Naive thymus-derived CD4-positive, alpha-beta T cell (primary cell): Measurements from ENCODE around the gene RNF34. TPM values are rescaled to one million over a fixed set of nuclear protein-coding genes. Genes with fewer than 3 reads are reported as not detected.
"Not testable (repeated sequence)": the region's sequence is repeated elsewhere in the genome, so short reads cannot be mapped to it uniquely, and the experiment has no call there.

ENCODE experiments used
- ATAC-seq: fragments of 150-1000 bp; cut with Tn5 transposase; 2 replicates; pipeline ENCODE4 v1.10.0; 2021; ENCODE audit warnings: mild to moderate bottlenecking, moderate library complexity
- CTCF ChIA-PET: fragments of 350-600 bp; sonication (Branson Sonifier 250); formaldehyde crosslinking; loops from one replicate; lab custom pipeline; 2021; ENCODE audit warnings: antibody characterized with exemption; lab: Charles Lee
- POLR2A ChIA-PET: fragments of 350-600 bp; sonication (Branson Sonifier 250); formaldehyde crosslinking; loops from one replicate; lab custom pipeline; 2021; ENCODE audit warnings: antibody characterized with exemption, inconsistent platforms; lab: Charles Lee
- DNase-seq, 9 donors: peaks; one replicate each; pipeline versions ENCODE4 v3.0.0 to v3.0.0-alpha.2; 2020 to 2022; ENCODE audit warnings: mixed read lengths in 1 of 9
- H3K27ac ChIP-seq: one replicate; pipeline ENCODE4 v1.7.0; 2013; ENCODE audit warnings: mild to moderate bottlenecking, low read depth, low read length, moderate library complexity
- H3K27me3 ChIP-seq, 2 donors: one replicate each; pipeline ENCODE4 v1.7.0; 2013; ENCODE audit warnings: low read length in 2 of 2, mild to moderate bottlenecking in 2 of 2, moderate library complexity in 2 of 2; ENCODE audit not compliant: control insufficient read depth in 2 of 2, insufficient read depth in 2 of 2
- H3K36me3 ChIP-seq, 3 experiments: 1 replicate in 2 of 3; 2 replicates in 1 of 3; pipeline ENCODE4 v1.7.0; 2013; ENCODE audit warnings: low read length in 3 of 3, mild to moderate bottlenecking in 3 of 3, moderate library complexity in 1 of 3; ENCODE audit not compliant: insufficient read depth in 3 of 3, control insufficient read depth in 2 of 3
- H3K4me1 ChIP-seq, 2 donors: one replicate each; pipeline ENCODE4 v1.7.0; 2013; ENCODE audit warnings: low read length in 2 of 2, mild to moderate bottlenecking in 2 of 2, moderate library complexity in 1 of 2; ENCODE audit not compliant: control insufficient read depth in 2 of 2, insufficient read depth in 2 of 2
- H3K4me3 ChIP-seq: 2 replicates; pipeline ENCODE4 v1.7.0; 2013; ENCODE audit warnings: mild to moderate bottlenecking, low read length
- H3K9me3 ChIP-seq, 3 experiments: 1 replicate in 2 of 3; 2 replicates in 1 of 3; pipeline ENCODE4 v1.7.0; 2013; ENCODE audit warnings: low read length in 3 of 3; ENCODE audit not compliant: control insufficient read depth in 2 of 3
- H3K27ac Mint-ChIP-seq, 9 donors: one replicate each; pipeline ENCODE4 v1.8.0; 2020 to 2022; ENCODE audit warnings: mixed read lengths in 9 of 9, mild to moderate bottlenecking in 8 of 9, moderate library complexity in 5 of 9, inconsistent platforms in 2 of 9
- H3K27me3 Mint-ChIP-seq, 5 donors: one replicate each; pipeline ENCODE4 v1.8.0; 2021 to 2022; ENCODE audit warnings: mixed read lengths in 5 of 5, mild to moderate bottlenecking in 1 of 5
- H3K36me3 Mint-ChIP-seq, 5 donors: one replicate each; pipeline ENCODE4 v1.8.0; 2020 to 2022; ENCODE audit warnings: mixed read lengths in 5 of 5, mild to moderate bottlenecking in 3 of 5, inconsistent platforms in 1 of 5
- H3K4me1 Mint-ChIP-seq, 7 donors: one replicate each; pipeline ENCODE4 v1.8.0; 2020 to 2022; ENCODE audit warnings: mixed read lengths in 7 of 7, mild to moderate bottlenecking in 3 of 7, inconsistent platforms in 1 of 7
- H3K4me3 Mint-ChIP-seq, 10 donors: one replicate each; pipeline ENCODE4 v1.8.0; 2020 to 2022; ENCODE audit warnings: mild to moderate bottlenecking in 10 of 10, mixed read lengths in 10 of 10, moderate library complexity in 6 of 10, inconsistent platforms in 2 of 10
- H3K9me3 Mint-ChIP-seq, 11 donors: one replicate each; pipeline ENCODE4 v1.8.0; 2020 to 2022; ENCODE audit warnings: mixed read lengths in 11 of 11, mild to moderate bottlenecking in 4 of 11, inconsistent platforms in 1 of 11, moderate library complexity in 1 of 11
- intact Hi-C, 2 donors: fragments of 100-400 bp; cut with micrococcal nuclease; formaldehyde crosslinking; loops; one replicate each; pipeline ENCODE4 v1.15.1; 2023
- polyA plus RNA-seq, 2 donors: library from polyadenylated mRNA; unstranded; fragments of 300-500 nt; fragmentation: Illumina TruSeq; gene quantifications; one replicate each; pipeline ENCODE4 v1.2.3, GENCODE V29; 2021
- total RNA-seq, 6 experiments: library from RNA in 5 of 6; stranded (reverse) in 5 of 6; gene quantifications; 1 replicate in 5 of 6; 2 replicates in 1 of 6; pipeline ENCODE4 v1.2.3 and lab custom pipeline; 2021 to 2026

Gene RNF34
- total and polyA plus RNA-seq, 7 experiments from 2014 or later = 42.5 to 98.4 (median 74.4) TPM

DNA sequence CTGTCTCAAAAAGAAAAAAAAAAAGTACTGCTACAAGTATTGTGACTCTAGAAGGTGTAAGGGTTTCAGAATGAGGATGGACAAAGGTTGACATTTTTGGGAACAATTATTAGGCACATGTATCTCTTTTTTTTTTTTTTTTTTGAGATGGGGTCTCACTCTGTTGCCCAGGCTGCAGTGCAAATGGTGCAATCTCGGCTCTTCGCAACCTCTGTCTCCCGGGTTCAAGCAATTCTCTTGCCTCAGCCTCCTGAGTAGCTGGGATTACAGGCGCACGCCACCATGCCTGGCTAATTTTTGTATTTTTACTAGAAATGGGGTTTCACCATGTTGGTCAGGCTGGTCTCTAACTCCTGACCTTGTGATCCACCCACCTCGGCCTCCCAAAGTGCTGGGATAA lies 15.0 kb upstream of the RNF34 start:
- H3K4me1 Mint-ChIP-seq, H3K4me3 ChIP-seq, CTCF ChIA-PET, ATAC-seq, H3K4me3 Mint-ChIP-seq, H3K27ac ChIP-seq, H3K27me3 Mint-ChIP-seq, H3K36me3 Mint-ChIP-seq, H3K9me3 ChIP-seq, H3K27me3 ChIP-seq, H3K4me1 ChIP-seq, POLR2A ChIA-PET, intact Hi-C loops, H3K36me3 ChIP-seq, DNase-seq, H3K27ac Mint-ChIP-seq, H3K9me3 Mint-ChIP-seq: not testable (repeated sequence)

DNA sequence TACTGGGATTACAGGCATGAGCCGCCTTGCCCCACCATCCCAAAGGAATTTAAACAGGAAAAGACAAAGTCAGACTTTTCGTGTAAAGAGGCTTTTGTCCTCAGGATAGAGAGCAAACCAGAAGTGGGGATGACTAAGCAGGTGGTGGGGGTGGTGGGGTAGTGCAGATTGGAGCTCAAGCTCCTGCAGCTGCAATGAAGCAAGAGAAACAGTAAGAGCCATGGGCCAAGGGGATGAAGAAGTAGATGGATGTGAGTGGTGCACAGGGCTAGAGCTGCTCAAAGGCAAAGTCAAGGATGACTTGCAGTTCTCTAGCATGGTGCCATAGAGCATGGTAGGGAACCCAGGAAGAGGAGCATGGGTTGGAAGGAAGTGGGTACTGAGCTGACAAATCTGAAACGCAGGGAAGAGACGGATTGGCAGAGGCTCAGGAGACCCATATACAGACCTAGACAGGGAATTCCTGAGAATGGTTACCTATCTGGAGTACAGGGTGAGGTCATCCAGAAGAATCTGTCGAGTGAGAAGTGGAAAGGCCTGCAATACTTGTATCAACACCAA lies 11.4 kb upstream of the RNF34 start:
- no peak overlapping the region for H3K4me3 ChIP-seq
- no peaks in the 10 kb centered on the region for H3K9me3 ChIP-seq
- H3K27ac ChIP-seq = no peak overlapping the region
- ATAC-seq = peak; percentile 60
- H3K4me1 ChIP-seq = peaks cover 0 to 7% of the 10 kb centered on the region in 2 donors
- intact Hi-C loops = no loop called here
- DNase-seq = no peak
- Mint-ChIP-seq H3K4me1 (peaks cover 0 to 17% (median 9%) of the 10 kb centered on the region in 7 donors), H3K27ac (peak overlapping the region in 3 of 9 donors; percentile 7 to 81 (median 25)), H3K27me3 (peaks cover 0 to 5% (median 0%) of the 10 kb centered on the region in 5 donors), H3K9me3 (peaks cover 0 to 5% (median 0%) of the 10 kb centered on the region in 11 donors), H3K36me3 (peaks cover 0 to 7% (median 0%) of the 10 kb centered on the region in 5 donors), H3K4me3 (peak overlapping the region in 1 of 10 donors; percentile 1)
- ChIA-PET CTCF (no interaction called here), POLR2A (interaction anchor here (1.2 kb wide), 1 partner anchor 9 kb away, joined by 3 read pairs; no protein-coding TSS in a partner anchor)
- no peaks in the 10 kb centered on the region for H3K27me3 ChIP-seq
- no peaks in the 10 kb centered on the region for H3K36me3 ChIP-seq

DNA sequence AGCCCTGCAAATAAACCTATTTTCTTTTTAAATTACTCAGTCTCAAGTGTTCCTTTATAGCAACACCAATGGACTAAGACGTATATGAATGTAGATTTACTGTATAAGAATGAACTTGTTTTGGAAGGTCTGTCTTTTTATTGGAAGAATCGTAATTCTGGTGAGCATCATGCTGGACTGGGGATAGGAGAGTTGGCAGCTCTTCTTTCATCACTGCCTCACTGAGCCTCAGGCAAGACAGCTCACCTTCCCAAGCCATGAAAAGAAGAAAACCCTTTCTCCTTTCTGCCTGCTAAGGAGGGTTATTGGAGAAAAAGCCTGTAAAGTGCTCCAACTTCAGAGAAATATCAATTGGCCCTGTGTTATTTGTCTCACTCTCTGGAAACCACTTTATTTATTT lies 9.1 kb upstream of the RNF34 start:
- ChIA-PET POLR2A (no interaction called here), CTCF (no interaction called here)
- Histone ChIP-seq H3K4me1 (peaks cover 0 to 7% of the 10 kb centered on the region in 2 donors), H3K36me3 (no peaks in the 10 kb centered on the region), H3K4me3 (no peak overlapping the region), H3K9me3 (no peaks in the 10 kb centered on the region), H3K27ac (no peak overlapping the region), H3K27me3 (no peaks in the 10 kb centered on the region)
- Mint-ChIP-seq H3K27me3 (no peaks in the 10 kb centered on the region), H3K36me3 (peaks cover 0 to 7% (median 0%) of the 10 kb centered on the region in 5 donors), H3K9me3 (peaks cover 0 to 5% (median 0%) of the 10 kb centered on the region in 11 donors), H3K4me1 (peaks cover 0 to 17% (median 9%) of the 10 kb centered on the region in 7 donors), H3K27ac (peak overlapping the region in 2 of 9 donors; percentile 36 to 45), H3K4me3 (no peak overlapping the region)
- DNase-seq = no peak
- intact Hi-C loops = loop anchor here in 1 of 2 donors (1.0 kb wide), 1 partner anchor 9 kb away; the partner anchor contains the start of gene RNF34
- ATAC-seq = no peak

DNA sequence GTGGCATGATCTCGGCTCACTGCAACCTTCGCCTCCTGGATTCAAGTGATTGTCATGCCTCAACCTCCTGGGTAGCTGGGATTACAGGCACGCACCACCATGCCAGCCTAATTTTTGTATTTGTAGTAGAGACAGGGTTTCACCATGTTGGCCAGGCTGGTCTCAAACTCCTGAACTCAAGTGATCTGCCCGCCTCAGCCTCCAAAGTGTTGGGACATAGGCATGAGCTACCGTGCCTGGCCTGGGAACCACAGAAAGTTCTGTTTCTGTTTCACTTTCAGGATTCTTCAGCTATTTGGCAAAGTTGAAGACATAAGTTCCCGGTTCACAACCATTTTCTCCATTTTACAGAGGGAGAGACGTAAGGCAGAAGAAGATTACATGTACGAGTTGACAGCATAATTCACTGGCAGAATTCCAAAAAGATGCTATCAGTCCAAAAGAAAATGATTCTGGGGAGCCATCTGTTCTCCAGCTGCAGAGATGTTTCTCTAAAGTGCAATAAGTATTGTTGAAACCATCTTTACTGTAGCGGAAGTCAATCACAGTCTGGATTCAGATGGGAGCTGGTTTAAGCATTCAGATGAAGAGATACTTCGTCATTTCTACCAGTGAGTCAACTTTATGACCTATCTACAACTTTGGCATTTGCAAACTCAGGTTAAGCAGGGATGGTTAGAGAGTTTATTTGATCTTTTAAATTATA lies 8.1 kb upstream of the RNF34 start:
- POLR2A ChIA-PET = interaction anchor here (0.5 to 1.6 kb wide), 5 partner anchors 8 to 1243 kb away, joined by 3 to 8 read pairs (median 3); no protein-coding TSS in a partner anchor
- Histone ChIP-seq H3K27ac (peak overlapping the region; percentile 3), H3K9me3 (no peaks in the 10 kb centered on the region), H3K4me1 (peaks cover 0 to 7% of the 10 kb centered on the region in 2 donors), H3K36me3 (no peaks in the 10 kb centered on the region), H3K27me3 (no peaks in the 10 kb centered on the region), H3K4me3 (no peak overlapping the region)
- intact Hi-C loops = loop anchor here in 1 of 2 donors (1.0 kb wide), 1 partner anchor 9 kb away; the partner anchor contains the start of gene RNF34
- peaks cover 0 to 7% (median 0%) of the 10 kb centered on the region in 5 donors for H3K36me3 Mint-ChIP-seq
- peaks cover 0 to 5% (median 0%) of the 10 kb centered on the region in 11 donors for H3K9me3 Mint-ChIP-seq
- H3K27me3 Mint-ChIP-seq = no peaks in the 10 kb centered on the region
- ATAC-seq (peak; percentile 57), DNase-seq (peak in 4 of 9 donors; percentile 12 to 31 (median 16))
- peak overlapping the region in 7 of 9 donors; percentile 30 to 79 (median 60) for H3K27ac Mint-ChIP-seq
- H3K4me1 Mint-ChIP-seq = peaks cover 0 to 17% (median 9%) of the 10 kb centered on the region in 7 donors
- peak overlapping the region; percentile 8 to 78 (median 64) for H3K4me3 Mint-ChIP-seq
- CTCF ChIA-PET = no interaction called here

DNA sequence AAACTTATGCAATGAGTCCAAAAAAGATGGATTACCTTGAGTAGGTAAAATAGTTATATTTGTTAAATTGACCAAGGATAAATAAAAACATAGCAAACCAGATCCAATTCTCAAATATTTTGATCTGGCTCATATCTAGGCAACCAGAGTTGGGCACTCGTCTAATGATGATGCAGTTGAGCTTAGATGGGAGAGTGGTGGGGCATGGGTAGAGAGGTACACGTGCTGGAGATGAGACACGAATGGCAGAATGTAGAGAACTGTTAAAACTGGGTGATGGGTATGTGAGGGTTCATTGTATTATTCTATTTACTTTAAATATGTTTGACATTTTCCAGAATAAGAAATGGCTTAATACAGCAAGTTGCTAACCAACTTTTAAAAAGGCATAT lies 7.6 kb upstream of the RNF34 start:
- peaks cover 0 to 5% (median 0%) of the 10 kb centered on the region in 11 donors for H3K9me3 Mint-ChIP-seq
- no peaks in the 10 kb centered on the region for H3K36me3 ChIP-seq
- H3K27ac ChIP-seq = no peak overlapping the region
- H3K27me3 ChIP-seq = no peaks in the 10 kb centered on the region
- peaks cover 0 to 7% of the 10 kb centered on the region in 2 donors for H3K4me1 ChIP-seq
- no peaks in the 10 kb centered on the region for H3K27me3 Mint-ChIP-seq
- ATAC-seq (no peak), DNase-seq (no peak)
- no peak overlapping the region for H3K4me3 ChIP-seq
- intact Hi-C loops = no loop called here
- CTCF ChIA-PET = no interaction called here
- H3K27ac Mint-ChIP-seq = peak overlapping the region in 1 of 9 donors; percentile 30
- peaks cover 0 to 17% (median 9%) of the 10 kb centered on the region in 7 donors for H3K4me1 Mint-ChIP-seq
- no peaks in the 10 kb centered on the region for H3K9me3 ChIP-seq
- peaks cover 0 to 7% (median 0%) of the 10 kb centered on the region in 5 donors for H3K36me3 Mint-ChIP-seq
- POLR2A ChIA-PET = interaction anchor here (0.5 to 1.6 kb wide), 4 partner anchors 9 to 1239 kb away, joined by 3 to 8 read pairs (median 3); no protein-coding TSS in a partner anchor
- H3K4me3 Mint-ChIP-seq = peak overlapping the region in 1 of 10 donors; percentile 78

DNA sequence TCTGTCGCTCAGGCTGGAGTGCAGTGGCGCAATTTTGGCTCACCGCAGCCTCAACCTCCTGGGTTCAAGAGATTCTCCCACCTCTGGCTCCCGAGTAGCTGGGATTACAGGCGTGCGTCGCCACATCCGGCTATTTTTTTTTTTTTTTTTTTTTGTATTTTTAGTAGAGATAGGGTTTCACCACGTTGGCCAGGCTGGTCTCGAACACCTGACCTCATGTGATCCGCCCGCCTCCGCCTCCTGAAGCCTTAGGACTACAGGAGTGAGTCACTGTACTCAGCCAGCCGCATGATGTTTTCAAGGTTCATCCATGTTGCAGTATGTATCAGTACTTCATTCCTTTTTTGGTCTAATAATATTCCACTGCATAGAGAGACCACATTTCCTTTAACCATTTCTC lies 2.4 kb upstream of the RNF34 start:
- no peaks in the 10 kb centered on the region for H3K9me3 ChIP-seq
- peaks cover 0 to 9% (median 0%) of the 10 kb centered on the region in 5 donors for H3K36me3 Mint-ChIP-seq
- DNase-seq (no peak), ATAC-seq (no peak)
- no peak overlapping the region for H3K4me3 Mint-ChIP-seq
- intact Hi-C loops = no loop called here
- H3K27ac ChIP-seq = no peak overlapping the region
- no peak overlapping the region for H3K4me3 ChIP-seq
- H3K9me3 Mint-ChIP-seq = peaks cover 0 to 1% (median 0%) of the 10 kb centered on the region in 11 donors
- ChIA-PET CTCF (interaction anchor here (0.6 kb wide), 1 partner anchor 28 kb away, joined by 3 read pairs; no protein-coding TSS in a partner anchor), POLR2A (interaction anchor here (1.1 kb wide), 1 partner anchor 10 kb away, joined by 3 read pairs; no protein-coding TSS in a partner anchor)
- peaks cover 0 to 6% (median 0%) of the 10 kb centered on the region in 3 experiments for H3K36me3 ChIP-seq
- no peak overlapping the region for H3K27ac Mint-ChIP-seq
- peaks cover 18 to 35% (median 30%) of the 10 kb centered on the region in 7 donors for H3K4me1 Mint-ChIP-seq
- peaks cover 17 to 20% of the 10 kb centered on the region in 2 donors for H3K4me1 ChIP-seq
- no peaks in the 10 kb centered on the region for H3K27me3 Mint-ChIP-seq
- no peaks in the 10 kb centered on the region for H3K27me3 ChIP-seq
